Osteoblast (primary cell): ENCODE data around the gene FAM221B. TPM values are rescaled to one million over a fixed set of nuclear protein-coding genes. Genes with fewer than 3 reads are reported as not detected.

Experiments
- DNase-seq: peaks from one replicate; pipeline ENCODE4 v3.0.0; 2011; ENCODE audit warnings: low spot score, mixed read lengths; ENCODE audit not compliant: insufficient read length; ENCODE audit errors: missing footprints
- H2AFZ ChIP-seq: 2 replicates; pipeline ENCODE4 v1.6.0; 2011; ENCODE audit warnings: mild to moderate bottlenecking, low read length
- H3K27ac ChIP-seq: 2 replicates; pipeline ENCODE4 v1.5.1; 2011; ENCODE audit warnings: mild to moderate bottlenecking, low read depth, low read length, moderate library complexity
- H3K27me3 ChIP-seq: 2 replicates; pipeline ENCODE4 v1.6.0; 2012; ENCODE audit warnings: mild to moderate bottlenecking, control low read depth, inconsistent platforms, low read length, moderate library complexity; ENCODE audit not compliant: insufficient read depth
- H3K36me3 ChIP-seq: 2 replicates; pipeline ENCODE4 v1.5.1; 2011; ENCODE audit warnings: mild to moderate bottlenecking, low read length, control low read depth, moderate library complexity; ENCODE audit not compliant: insufficient read depth
- H3K4me1 ChIP-seq: 2 replicates; pipeline ENCODE4 v1.5.1; 2011; ENCODE audit warnings: mild to moderate bottlenecking, low read length, control low read depth, moderate library complexity; ENCODE audit not compliant: insufficient read depth
- H3K4me2 ChIP-seq: 2 replicates; pipeline ENCODE4 v1.6.0; 2011; ENCODE audit warnings: mild to moderate bottlenecking, low read length; ENCODE audit not compliant: insufficient read depth
- H3K4me3 ChIP-seq: fragments of 200-600 bp; sonication (generic); 3 replicates; pipeline ENCODE4 v1.5.1; 2012; ENCODE audit warnings: mild to moderate bottlenecking, low read length, inconsistent platforms; ENCODE audit not compliant: insufficient read depth
- H3K79me2 ChIP-seq: 2 replicates; pipeline ENCODE4 v1.6.0; 2012; ENCODE audit warnings: mild to moderate bottlenecking, low read length, control low read depth, inconsistent platforms; ENCODE audit not compliant: insufficient read depth
- H3K9me3 ChIP-seq: 2 replicates; pipeline ENCODE4 v1.5.1; 2011; ENCODE audit warnings: low read depth, low read length, control low read depth
- H4K20me1 ChIP-seq: 2 replicates; pipeline ENCODE4 v1.6.0; 2012; ENCODE audit warnings: mild to moderate bottlenecking, low read length, control low read depth; ENCODE audit not compliant: insufficient read depth
- CTCF ChIP-seq: IDR thresholded peaks from 2 replicates; pipeline ENCODE4 v1.5.1; 2011; ENCODE audit warnings: mild to moderate bottlenecking, low read depth, low read length, moderate library complexity; ENCODE audit errors: extremely low read depth
- total RNA-seq: library from RNA; depleted of rRNA; stranded (reverse); fragments of >200 nt; gene quantifications from 2 replicates; pipeline ENCODE4 v1.2.3, GENCODE V29; 2012

Gene FAM221B
- total RNA-seq, 1 donor: not detected

- H3K4me3 ChIP-seq: no peak overlapping the region
- DNase-seq: no peak
- peaks cover 6% of the 10 kb centered on the region for H3K4me1 ChIP-seq
- peak overlapping the region; percentile 37 for H2AFZ ChIP-seq
- no peaks in the 10 kb centered on the region for H4K20me1 ChIP-seq
- H3K27ac ChIP-seq: no peak overlapping the region
- no peaks in the 10 kb centered on the region for H3K9me3 ChIP-seq
- peak overlapping the region; percentile 11 for H3K4me2 ChIP-seq
- H3K79me2 ChIP-seq: no peaks in the 10 kb centered on the region
- H3K27me3 ChIP-seq: peaks cover 37% of the 10 kb centered on the region
- TF ChIP-seq CTCF: peak; percentile 15
- H3K36me3 ChIP-seq: no peaks in the 10 kb centered on the region
Observed at GRCh38 chr9:35859310-35859989, 30.9 kb upstream of the FAM221B start.

GRCh38 chr9:35858458-35858857 is 29.9 kb upstream of the FAM221B start:
- Histone ChIP-seq H3K79me2 (no peaks in the 10 kb centered on the region), H3K27ac (no peak overlapping the region), H4K20me1 (no peaks in the 10 kb centered on the region), H3K36me3 (no peaks in the 10 kb centered on the region), H3K4me2 (no peak overlapping the region), H3K27me3 (peaks cover 32% of the 10 kb centered on the region), H3K4me3 (no peak overlapping the region), H3K4me1 (peaks cover 6% of the 10 kb centered on the region), H3K9me3 (no peaks in the 10 kb centered on the region), H2AFZ (no peak overlapping the region)
- no peak for DNase-seq
- no peak for TF ChIP-seq CTCF

- peaks cover 21% of the 10 kb centered on the region for H3K27me3 ChIP-seq
- no peaks in the 10 kb centered on the region for H3K36me3 ChIP-seq
- no peaks in the 10 kb centered on the region for H4K20me1 ChIP-seq
- DNase-seq: no peak
- H3K79me2 ChIP-seq: no peaks in the 10 kb centered on the region
- TF ChIP-seq CTCF: no peak
- no peak overlapping the region for H3K27ac ChIP-seq
- no peaks in the 10 kb centered on the region for H3K9me3 ChIP-seq
- H2AFZ ChIP-seq: no peak overlapping the region
- H3K4me2 ChIP-seq: no peak overlapping the region
- no peak overlapping the region for H3K4me3 ChIP-seq
- H3K4me1 ChIP-seq: peaks cover 6% of the 10 kb centered on the region
Observed at GRCh38 chr9:35856882-35857281, 28.4 kb upstream of the FAM221B start.

- H3K4me1 ChIP-seq: peaks cover 6% of the 10 kb centered on the region
- H3K27ac ChIP-seq: no peak overlapping the region
- DNase-seq: no peak
- H3K36me3 ChIP-seq: no peaks in the 10 kb centered on the region
- H4K20me1 ChIP-seq: no peaks in the 10 kb centered on the region
- no peak overlapping the region for H3K4me2 ChIP-seq
- H2AFZ ChIP-seq: no peak overlapping the region
- TF ChIP-seq CTCF: no peak
- no peaks in the 10 kb centered on the region for H3K79me2 ChIP-seq
- H3K9me3 ChIP-seq: no peaks in the 10 kb centered on the region
- peaks cover 14% of the 10 kb centered on the region for H3K27me3 ChIP-seq
- H3K4me3 ChIP-seq: no peak overlapping the region
Observed at GRCh38 chr9:35856206-35856605, 27.7 kb upstream of the FAM221B start.
